Osteoblast (primary cell): ENCODE data around the gene CHST4. TPM values are rescaled to one million over a fixed set of nuclear protein-coding genes. Genes with fewer than 3 reads are reported as not detected.

ENCODE experiments used
- DNase-seq: peaks from one replicate; pipeline ENCODE4 v3.0.0; 2011; ENCODE audit warnings: low spot score, mixed read lengths; ENCODE audit not compliant: insufficient read length; ENCODE audit errors: missing footprints
- H2AFZ ChIP-seq: 2 replicates; pipeline ENCODE4 v1.6.0; 2011; ENCODE audit warnings: mild to moderate bottlenecking, low read length
- H3K27ac ChIP-seq: 2 replicates; pipeline ENCODE4 v1.5.1; 2011; ENCODE audit warnings: mild to moderate bottlenecking, low read depth, low read length, moderate library complexity
- H3K27me3 ChIP-seq: 2 replicates; pipeline ENCODE4 v1.6.0; 2012; ENCODE audit warnings: mild to moderate bottlenecking, control low read depth, inconsistent platforms, low read length, moderate library complexity; ENCODE audit not compliant: insufficient read depth
- H3K36me3 ChIP-seq: 2 replicates; pipeline ENCODE4 v1.5.1; 2011; ENCODE audit warnings: mild to moderate bottlenecking, low read length, control low read depth, moderate library complexity; ENCODE audit not compliant: insufficient read depth
- H3K4me1 ChIP-seq: 2 replicates; pipeline ENCODE4 v1.5.1; 2011; ENCODE audit warnings: mild to moderate bottlenecking, low read length, control low read depth, moderate library complexity; ENCODE audit not compliant: insufficient read depth
- H3K4me2 ChIP-seq: 2 replicates; pipeline ENCODE4 v1.6.0; 2011; ENCODE audit warnings: mild to moderate bottlenecking, low read length; ENCODE audit not compliant: insufficient read depth
- H3K4me3 ChIP-seq: fragments of 200-600 bp; sonication (generic); 3 replicates; pipeline ENCODE4 v1.5.1; 2012; ENCODE audit warnings: mild to moderate bottlenecking, low read length, inconsistent platforms; ENCODE audit not compliant: insufficient read depth
- H3K79me2 ChIP-seq: 2 replicates; pipeline ENCODE4 v1.6.0; 2012; ENCODE audit warnings: mild to moderate bottlenecking, low read length, control low read depth, inconsistent platforms; ENCODE audit not compliant: insufficient read depth
- H3K9me3 ChIP-seq: 2 replicates; pipeline ENCODE4 v1.5.1; 2011; ENCODE audit warnings: low read depth, low read length, control low read depth
- H4K20me1 ChIP-seq: 2 replicates; pipeline ENCODE4 v1.6.0; 2012; ENCODE audit warnings: mild to moderate bottlenecking, low read length, control low read depth; ENCODE audit not compliant: insufficient read depth
- CTCF ChIP-seq: IDR thresholded peaks from 2 replicates; pipeline ENCODE4 v1.5.1; 2011; ENCODE audit warnings: mild to moderate bottlenecking, low read depth, low read length, moderate library complexity; ENCODE audit errors: extremely low read depth
- small RNA-seq: library from RNA; depleted of rRNA; stranded (forward); fragments of <200 nt; gene quantifications from one replicate; pipeline ENCODE3, GENCODE V24; 2012
- total RNA-seq: library from RNA; depleted of rRNA; stranded (reverse); fragments of >200 nt; gene quantifications from 2 replicates; pipeline ENCODE4 v1.2.3, GENCODE V29; 2012

CHST4 gene
- total RNA-seq, 1 donor = not detected

GRCh38 chr16:71584543-71585317 lies 58.5 kb downstream of the CHST4 start:
- Histone ChIP-seq H3K4me1 (no peaks in the 10 kb centered on the region), H3K27ac (no peak overlapping the region), H2AFZ (no peak overlapping the region), H3K4me3 (no peak overlapping the region), H3K9me3 (no peaks in the 10 kb centered on the region), H4K20me1 (no peaks in the 10 kb centered on the region), H3K79me2 (no peaks in the 10 kb centered on the region), H3K36me3 (no peaks in the 10 kb centered on the region), H3K27me3 (peaks cover 11% of the 10 kb centered on the region), H3K4me2 (no peak overlapping the region)
- no peak for TF ChIP-seq CTCF
- no peak for DNase-seq

DNA sequence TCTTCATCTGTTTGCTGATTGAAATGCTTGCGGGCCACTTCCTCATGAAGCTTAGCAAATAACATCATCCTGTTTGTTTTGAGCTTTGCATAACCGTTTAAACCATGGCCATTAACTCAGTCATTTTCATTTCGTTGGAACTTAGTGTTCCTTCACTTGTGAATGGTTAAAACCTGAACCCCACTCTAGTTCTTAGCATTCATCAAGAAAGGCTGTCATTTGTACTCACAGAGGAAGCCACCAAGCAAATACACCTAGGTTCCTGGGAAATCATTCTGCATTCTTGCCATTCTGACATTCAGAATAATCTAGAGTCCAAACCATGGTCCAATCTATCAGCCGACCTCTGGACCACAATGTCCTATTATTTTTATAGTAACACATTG lies 59.1 kb downstream of the CHST4 start:
- no peak overlapping the region for H2AFZ ChIP-seq
- H3K79me2 ChIP-seq = no peaks in the 10 kb centered on the region
- no peaks in the 10 kb centered on the region for H4K20me1 ChIP-seq
- DNase-seq = no peak
- no peaks in the 10 kb centered on the region for H3K36me3 ChIP-seq
- no peaks in the 10 kb centered on the region for H3K9me3 ChIP-seq
- H3K4me3 ChIP-seq = no peak overlapping the region
- no peak for TF ChIP-seq CTCF
- peaks cover 11% of the 10 kb centered on the region for H3K27me3 ChIP-seq
- H3K4me2 ChIP-seq = no peak overlapping the region
- no peak overlapping the region for H3K27ac ChIP-seq
- no peaks in the 10 kb centered on the region for H3K4me1 ChIP-seq

Small RNA genes within 50 kb of the gene (small RNA-seq; reads per million reads assigned to genes)
- not detected for gene RNU6-1061P

Other genes starting within 250 kb of the CHST4 start
- 37.1 and 39.1 TPM in 2 replicates for gene CMTR2, start 237.0 kb upstream of the CHST4 start, total RNA-seq
- 1.1 and 2.4 TPM in 2 replicates for gene CALB2, start 167.7 kb upstream of the CHST4 start, total RNA-seq
- not detected in 2 replicates for gene TLE7, start 84.4 kb upstream of the CHST4 start, total RNA-seq
- gene ZNF23, start 64.2 kb upstream of the CHST4 start, total RNA-seq = 9.8 and 10.3 TPM in 2 replicates
- 6.2 and 6.5 TPM in 2 replicates for gene ZNF19, start 37.1 kb upstream of the CHST4 start, total RNA-seq
- under 0.01 TPM in 1 of 2 replicates, not detected in the other for gene TAT, start 50.7 kb downstream of the CHST4 start, total RNA-seq
- gene MARVELD3, start 99.8 kb downstream of the CHST4 start, total RNA-seq = 0.36 and 0.88 TPM in 2 replicates
- 11.2 and 12.7 TPM in 2 replicates for gene PHLPP2, start 198.3 kb downstream of the CHST4 start, total RNA-seq